Measurements from ENCODE around the gene FFAR4. TPM values are rescaled to one million over a fixed set of nuclear protein-coding genes. Genes with fewer than 3 reads are reported as not detected.

The FFAR4 gene
- polyA plus RNA-seq, 2 of the 4 experiments (the other 2 are of a cell fraction) = 0.15 to 0.17 TPM

GRCh38 chr10:93570383-93570782 lies 3.9 kb downstream of the FFAR4 start:
- H3K4me3 ChIP-seq = no peak overlapping the region
- no peak for FAIRE-seq
- DNase-seq (ENCODE audit: low read depth in 1 of 2, low spot score in 1 of 2) = no peak
- H3K4me2 ChIP-seq = no peak overlapping the region
- H3K4me1 ChIP-seq = no peaks in the 10 kb centered on the region
- POLR2A ChIA-PET = no interaction called here
- no peak overlapping the region for H3K27ac ChIP-seq
- TF ChIP-seq NFE2L2 (conservative IDR thresholded peaks at IDR 0.05; ENCODE audit: low read length) (no peak), ESRRA (IDR thresholded peaks at IDR 0.05; ENCODE audit: borderline replicate concordance, low read length) (no peak), CHD2 (IDR thresholded peaks at IDR 0.05; ENCODE audit: low read length, partially characterized antibody) (no peak), ZSCAN20 (CRISPR knock-in tag; IDR thresholded peaks at IDR 0.05) (no peak), HMGXB4 (CRISPR knock-in tag; IDR thresholded peaks at IDR 0.05; ENCODE audit: borderline replicate concordance) (no peak), PBX3 (IDR thresholded peaks at IDR 0.05) (no peak), CTCF (IDR thresholded peaks at IDR 0.05) (no peak), ZFP36 (IDR thresholded peaks at IDR 0.05; ENCODE audit: borderline replicate concordance, partially characterized antibody) (no peak), RFX5 (IDR thresholded peaks at IDR 0.05) (no peak), ELK1 (IDR thresholded peaks at IDR 0.05; ENCODE audit: low read depth, low read length) (no peak), CEBPB (IDR thresholded peaks at IDR 0.05) (no peak), ZNF302 (CRISPR knock-in tag; IDR thresholded peaks at IDR 0.05) (no peak), HOXB13 (CRISPR knock-in tag; IDR thresholded peaks at IDR 0.05; ENCODE audit: low read depth) (no peak), EHMT2 (IDR thresholded peaks at IDR 0.05; ENCODE audit: low read depth) (no peak), EHF (CRISPR knock-in tag; IDR thresholded peaks at IDR 0.05) (no peak)
- H3K9me3 ChIP-seq = no peaks in the 10 kb centered on the region
- CTCF ChIA-PET = interaction anchor here (0.9 to 1.4 kb wide), 4 partner anchors 9 to 110 kb away, joined by 4 to 5 read pairs (median 4); no protein-coding TSS in a partner anchor
- WGBS (ENCODE audit: missing lambda C conversion rate) = 64% methylated on average over 3 of the region's 3 CpGs
- no peak for ATAC-seq

GRCh38 chr10:93572606-93573005 lies 6.1 kb downstream of the FFAR4 start:
- Histone ChIP-seq H3K27ac (no peak overlapping the region), H3K4me1 (peaks cover 8% of the 10 kb centered on the region), H3K4me2 (no peak overlapping the region), H3K9me3 (no peaks in the 10 kb centered on the region), H3K4me3 (no peak overlapping the region)
- FAIRE-seq (no peak), ATAC-seq (no peak), DNase-seq (ENCODE audit: low read depth in 1 of 2, low spot score in 1 of 2) (no peak)
- POLR2A ChIA-PET = no interaction called here
- CTCF ChIA-PET = interaction anchor here (0.6 to 1.1 kb wide), 4 partner anchors 13 to 108 kb away, joined by 3 read pairs; no protein-coding TSS in a partner anchor
- WGBS (ENCODE audit: missing lambda C conversion rate) = 75% methylated on average over 2 of the region's 2 CpGs
- TF ChIP-seq RAD21 (conservative IDR thresholded peaks at IDR 0.05 in 1 of 2, IDR thresholded peaks at IDR 0.05 in 1 of 2) (no peak), MAZ (IDR thresholded peaks at IDR 0.05; ENCODE audit: borderline replicate concordance, low read depth, low read length) (no peak), SREBF2 (IDR thresholded peaks at IDR 0.05) (no peak), E2F6 (IDR thresholded peaks at IDR 0.05; ENCODE audit: borderline replicate concordance, low read depth) (no peak), RCOR1 (IDR thresholded peaks at IDR 0.05; ENCODE audit: low read depth, low read length) (no peak), GATA3 (IDR thresholded peaks at IDR 0.05; ENCODE audit: borderline replicate concordance) (no peak), CBX2 (IDR thresholded peaks at IDR 0.05; ENCODE audit: borderline replicate concordance, low read depth) (no peak), ZFP36 (IDR thresholded peaks at IDR 0.05; ENCODE audit: borderline replicate concordance, partially characterized antibody) (no peak), ATOH8 (CRISPR knock-in tag; IDR thresholded peaks at IDR 0.05; ENCODE audit: low read depth) (no peak), CHD4 (IDR thresholded peaks at IDR 0.05; ENCODE audit: borderline replicate concordance) (no peak), EHMT2 (IDR thresholded peaks at IDR 0.05; ENCODE audit: low read depth) (no peak), KDM1A (IDR thresholded peaks at IDR 0.05; ENCODE audit: low read depth) (no peak)
